HEK293 (cell line): Measurements from ENCODE around the gene ZNF33B.

ENCODE experiments used
- WT1 ChIP-seq: fragments of 450-650 bp; formaldehyde crosslinking; IDR thresholded peaks from 2 replicates; pipeline ENCODE4 v1.5.1; 2016; ENCODE audit warnings: missing biosample characterization, missing genetic modification characterization
- ZNF202 ChIP-seq: fragments of 450-650 bp; formaldehyde crosslinking; IDR thresholded peaks from 2 replicates; pipeline ENCODE4 v1.5.1; 2016; ENCODE audit warnings: missing biosample characterization, missing genetic modification characterization, borderline replicate concordance
- ZNF747 ChIP-seq: fragments of 450-650 bp; formaldehyde crosslinking; IDR thresholded peaks from 2 replicates; pipeline ENCODE4 v1.5.1; 2016; ENCODE audit warnings: missing biosample characterization, missing genetic modification characterization
- TF ChIP-seq, protein P1 (sequence below): fragments of 450-650 bp; formaldehyde crosslinking; IDR thresholded peaks from 2 replicates; pipeline ENCODE4 v1.5.1; 2016; ENCODE audit warnings: missing biosample characterization, missing genetic modification characterization
- TF ChIP-seq, protein P2 (sequence below): fragments of 450-650 bp; formaldehyde crosslinking; IDR thresholded peaks from 2 replicates; pipeline ENCODE4 v1.5.1; 2016; ENCODE audit warnings: missing biosample characterization, missing genetic modification characterization
- TF ChIP-seq, protein P3 (sequence below): fragments of 450-650 bp; formaldehyde crosslinking; IDR thresholded peaks from 2 replicates; pipeline ENCODE4 v1.5.1; 2016; ENCODE audit warnings: missing biosample characterization, missing genetic modification characterization, borderline replicate concordance
- TF ChIP-seq, protein P4 (sequence below): fragments of 450-650 bp; formaldehyde crosslinking; IDR thresholded peaks from 2 replicates; pipeline ENCODE4 v1.5.1; 2016; ENCODE audit warnings: missing biosample characterization, missing genetic modification characterization

DNA sequence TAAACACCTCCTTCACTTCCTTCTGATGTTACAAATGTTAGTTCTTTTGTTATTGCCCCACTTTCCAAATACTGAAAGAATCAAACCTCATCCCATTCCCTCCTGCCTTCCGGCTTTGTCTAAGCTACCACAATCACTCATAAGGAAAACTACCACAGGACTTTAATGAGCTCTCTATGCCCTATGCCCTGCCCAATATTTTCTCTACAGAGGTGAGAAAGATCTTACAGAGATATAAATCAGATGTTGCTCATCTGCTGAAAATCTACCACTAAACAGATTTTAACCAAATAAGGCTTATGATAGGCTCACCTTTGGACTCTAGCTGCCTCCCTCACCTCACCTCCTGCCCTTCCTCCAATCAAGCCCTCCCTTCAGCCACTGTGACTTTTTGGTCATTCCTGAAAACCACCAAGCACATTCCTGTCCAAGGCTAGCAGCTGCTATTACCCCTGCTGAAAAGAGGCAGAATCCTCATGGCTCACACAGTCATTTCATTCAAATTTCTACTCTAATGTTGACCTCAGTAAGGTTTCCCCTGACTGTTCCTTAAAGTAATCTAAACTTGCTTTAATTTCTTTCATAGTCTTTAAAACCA, 7.7 kb downstream of the ZNF33B start:
- TF ChIP-seq ZNF202 (tag by site-specific recombination), result no peak
- TF ChIP-seq, protein P1, sequence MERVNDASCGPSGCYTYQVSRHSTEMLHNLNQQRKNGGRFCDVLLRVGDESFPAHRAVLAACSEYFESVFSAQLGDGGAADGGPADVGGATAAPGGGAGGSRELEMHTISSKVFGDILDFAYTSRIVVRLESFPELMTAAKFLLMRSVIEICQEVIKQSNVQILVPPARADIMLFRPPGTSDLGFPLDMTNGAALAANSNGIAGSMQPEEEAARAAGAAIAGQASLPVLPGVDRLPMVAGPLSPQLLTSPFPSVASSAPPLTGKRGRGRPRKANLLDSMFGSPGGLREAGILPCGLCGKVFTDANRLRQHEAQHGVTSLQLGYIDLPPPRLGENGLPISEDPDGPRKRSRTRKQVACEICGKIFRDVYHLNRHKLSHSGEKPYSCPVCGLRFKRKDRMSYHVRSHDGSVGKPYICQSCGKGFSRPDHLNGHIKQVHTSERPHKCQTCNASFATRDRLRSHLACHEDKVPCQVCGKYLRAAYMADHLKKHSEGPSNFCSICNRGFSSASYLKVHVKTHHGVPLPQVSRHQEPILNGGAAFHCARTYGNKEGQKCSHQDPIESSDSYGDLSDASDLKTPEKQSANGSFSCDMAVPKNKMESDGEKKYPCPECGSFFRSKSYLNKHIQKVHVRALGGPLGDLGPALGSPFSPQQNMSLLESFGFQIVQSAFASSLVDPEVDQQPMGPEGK, result no peak
- TF ChIP-seq, protein P2, sequence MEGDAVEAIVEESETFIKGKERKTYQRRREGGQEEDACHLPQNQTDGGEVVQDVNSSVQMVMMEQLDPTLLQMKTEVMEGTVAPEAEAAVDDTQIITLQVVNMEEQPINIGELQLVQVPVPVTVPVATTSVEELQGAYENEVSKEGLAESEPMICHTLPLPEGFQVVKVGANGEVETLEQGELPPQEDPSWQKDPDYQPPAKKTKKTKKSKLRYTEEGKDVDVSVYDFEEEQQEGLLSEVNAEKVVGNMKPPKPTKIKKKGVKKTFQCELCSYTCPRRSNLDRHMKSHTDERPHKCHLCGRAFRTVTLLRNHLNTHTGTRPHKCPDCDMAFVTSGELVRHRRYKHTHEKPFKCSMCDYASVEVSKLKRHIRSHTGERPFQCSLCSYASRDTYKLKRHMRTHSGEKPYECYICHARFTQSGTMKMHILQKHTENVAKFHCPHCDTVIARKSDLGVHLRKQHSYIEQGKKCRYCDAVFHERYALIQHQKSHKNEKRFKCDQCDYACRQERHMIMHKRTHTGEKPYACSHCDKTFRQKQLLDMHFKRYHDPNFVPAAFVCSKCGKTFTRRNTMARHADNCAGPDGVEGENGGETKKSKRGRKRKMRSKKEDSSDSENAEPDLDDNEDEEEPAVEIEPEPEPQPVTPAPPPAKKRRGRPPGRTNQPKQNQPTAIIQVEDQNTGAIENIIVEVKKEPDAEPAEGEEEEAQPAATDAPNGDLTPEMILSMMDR (tag by site-specific recombination), result no peak
- TF ChIP-seq, protein P3, sequence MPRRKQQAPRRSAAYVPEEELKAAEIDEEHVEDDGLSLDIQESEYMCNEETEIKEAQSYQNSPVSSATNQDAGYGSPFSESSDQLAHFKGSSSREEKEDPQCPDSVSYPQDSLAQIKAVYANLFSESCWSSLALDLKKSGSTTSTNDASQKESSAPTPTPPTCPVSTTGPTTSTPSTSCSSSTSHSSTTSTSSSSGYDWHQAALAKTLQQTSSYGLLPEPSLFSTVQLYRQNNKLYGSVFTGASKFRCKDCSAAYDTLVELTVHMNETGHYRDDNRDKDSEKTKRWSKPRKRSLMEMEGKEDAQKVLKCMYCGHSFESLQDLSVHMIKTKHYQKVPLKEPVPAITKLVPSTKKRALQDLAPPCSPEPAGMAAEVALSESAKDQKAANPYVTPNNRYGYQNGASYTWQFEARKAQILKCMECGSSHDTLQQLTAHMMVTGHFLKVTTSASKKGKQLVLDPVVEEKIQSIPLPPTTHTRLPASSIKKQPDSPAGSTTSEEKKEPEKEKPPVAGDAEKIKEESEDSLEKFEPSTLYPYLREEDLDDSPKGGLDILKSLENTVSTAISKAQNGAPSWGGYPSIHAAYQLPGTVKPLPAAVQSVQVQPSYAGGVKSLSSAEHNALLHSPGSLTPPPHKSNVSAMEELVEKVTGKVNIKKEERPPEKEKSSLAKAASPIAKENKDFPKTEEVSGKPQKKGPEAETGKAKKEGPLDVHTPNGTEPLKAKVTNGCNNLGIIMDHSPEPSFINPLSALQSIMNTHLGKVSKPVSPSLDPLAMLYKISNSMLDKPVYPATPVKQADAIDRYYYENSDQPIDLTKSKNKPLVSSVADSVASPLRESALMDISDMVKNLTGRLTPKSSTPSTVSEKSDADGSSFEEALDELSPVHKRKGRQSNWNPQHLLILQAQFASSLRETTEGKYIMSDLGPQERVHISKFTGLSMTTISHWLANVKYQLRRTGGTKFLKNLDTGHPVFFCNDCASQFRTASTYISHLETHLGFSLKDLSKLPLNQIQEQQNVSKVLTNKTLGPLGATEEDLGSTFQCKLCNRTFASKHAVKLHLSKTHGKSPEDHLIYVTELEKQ (tag by site-specific recombination), result no peak
- TF ChIP-seq ZNF747 (tag by site-specific recombination), result no peak
- TF ChIP-seq WT1 (tag by site-specific recombination), result no peak
- TF ChIP-seq, protein P4, sequence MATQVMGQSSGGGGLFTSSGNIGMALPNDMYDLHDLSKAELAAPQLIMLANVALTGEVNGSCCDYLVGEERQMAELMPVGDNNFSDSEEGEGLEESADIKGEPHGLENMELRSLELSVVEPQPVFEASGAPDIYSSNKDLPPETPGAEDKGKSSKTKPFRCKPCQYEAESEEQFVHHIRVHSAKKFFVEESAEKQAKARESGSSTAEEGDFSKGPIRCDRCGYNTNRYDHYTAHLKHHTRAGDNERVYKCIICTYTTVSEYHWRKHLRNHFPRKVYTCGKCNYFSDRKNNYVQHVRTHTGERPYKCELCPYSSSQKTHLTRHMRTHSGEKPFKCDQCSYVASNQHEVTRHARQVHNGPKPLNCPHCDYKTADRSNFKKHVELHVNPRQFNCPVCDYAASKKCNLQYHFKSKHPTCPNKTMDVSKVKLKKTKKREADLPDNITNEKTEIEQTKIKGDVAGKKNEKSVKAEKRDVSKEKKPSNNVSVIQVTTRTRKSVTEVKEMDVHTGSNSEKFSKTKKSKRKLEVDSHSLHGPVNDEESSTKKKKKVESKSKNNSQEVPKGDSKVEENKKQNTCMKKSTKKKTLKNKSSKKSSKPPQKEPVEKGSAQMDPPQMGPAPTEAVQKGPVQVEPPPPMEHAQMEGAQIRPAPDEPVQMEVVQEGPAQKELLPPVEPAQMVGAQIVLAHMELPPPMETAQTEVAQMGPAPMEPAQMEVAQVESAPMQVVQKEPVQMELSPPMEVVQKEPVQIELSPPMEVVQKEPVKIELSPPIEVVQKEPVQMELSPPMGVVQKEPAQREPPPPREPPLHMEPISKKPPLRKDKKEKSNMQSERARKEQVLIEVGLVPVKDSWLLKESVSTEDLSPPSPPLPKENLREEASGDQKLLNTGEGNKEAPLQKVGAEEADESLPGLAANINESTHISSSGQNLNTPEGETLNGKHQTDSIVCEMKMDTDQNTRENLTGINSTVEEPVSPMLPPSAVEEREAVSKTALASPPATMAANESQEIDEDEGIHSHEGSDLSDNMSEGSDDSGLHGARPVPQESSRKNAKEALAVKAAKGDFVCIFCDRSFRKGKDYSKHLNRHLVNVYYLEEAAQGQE (tag by site-specific recombination), result no peak
